ENCODE results near the gene FAF1. TPM values are rescaled to one million over a fixed set of nuclear protein-coding genes. Genes with fewer than 3 reads are reported as not detected.

The FAF1 gene
- total and polyA plus RNA-seq, 2 of the 8 experiments (the other 6 are each of a cell fraction or from before 2014, with no cell fraction given), result 10.8 to 65.9 TPM

DNA sequence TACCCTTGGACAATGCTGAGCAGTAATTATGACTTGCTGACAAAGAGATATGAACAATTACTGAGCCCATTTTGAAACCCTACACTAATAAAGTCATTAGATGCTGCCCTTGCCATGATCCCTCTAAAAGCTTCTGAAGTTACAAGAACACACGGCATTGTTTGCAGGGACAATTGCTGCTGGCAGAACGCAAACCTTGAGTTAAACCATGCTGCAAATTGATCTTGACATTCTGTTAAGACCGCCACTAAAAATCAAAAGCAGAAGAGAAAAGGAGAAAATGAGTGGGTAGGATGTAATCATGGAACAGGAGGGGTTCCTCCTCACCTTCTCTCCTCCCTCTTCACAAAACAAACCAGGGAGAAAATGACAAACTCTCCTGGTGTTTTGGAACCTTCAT is 400.6 kb downstream of the FAF1 start (continued):
- TF ChIP-seq PHF8 (conservative IDR thresholded peaks at IDR 0.05; ENCODE audit: low read depth, low read length), result no peak

Measured in H1 (cell line).